GM18508 (cell line): Measurements from ENCODE around the gene DBF4B.

ENCODE experiments used
- ATAC-seq: cut with Tn5 transposase; IDR thresholded peaks from one replicate; pipeline ENCODE4 v1.9.1; 2021; ENCODE audit warnings: moderate number of reproducible peaks; ENCODE audit not compliant: insufficient read depth, unreplicated experiment

DBF4B gene

DNA sequence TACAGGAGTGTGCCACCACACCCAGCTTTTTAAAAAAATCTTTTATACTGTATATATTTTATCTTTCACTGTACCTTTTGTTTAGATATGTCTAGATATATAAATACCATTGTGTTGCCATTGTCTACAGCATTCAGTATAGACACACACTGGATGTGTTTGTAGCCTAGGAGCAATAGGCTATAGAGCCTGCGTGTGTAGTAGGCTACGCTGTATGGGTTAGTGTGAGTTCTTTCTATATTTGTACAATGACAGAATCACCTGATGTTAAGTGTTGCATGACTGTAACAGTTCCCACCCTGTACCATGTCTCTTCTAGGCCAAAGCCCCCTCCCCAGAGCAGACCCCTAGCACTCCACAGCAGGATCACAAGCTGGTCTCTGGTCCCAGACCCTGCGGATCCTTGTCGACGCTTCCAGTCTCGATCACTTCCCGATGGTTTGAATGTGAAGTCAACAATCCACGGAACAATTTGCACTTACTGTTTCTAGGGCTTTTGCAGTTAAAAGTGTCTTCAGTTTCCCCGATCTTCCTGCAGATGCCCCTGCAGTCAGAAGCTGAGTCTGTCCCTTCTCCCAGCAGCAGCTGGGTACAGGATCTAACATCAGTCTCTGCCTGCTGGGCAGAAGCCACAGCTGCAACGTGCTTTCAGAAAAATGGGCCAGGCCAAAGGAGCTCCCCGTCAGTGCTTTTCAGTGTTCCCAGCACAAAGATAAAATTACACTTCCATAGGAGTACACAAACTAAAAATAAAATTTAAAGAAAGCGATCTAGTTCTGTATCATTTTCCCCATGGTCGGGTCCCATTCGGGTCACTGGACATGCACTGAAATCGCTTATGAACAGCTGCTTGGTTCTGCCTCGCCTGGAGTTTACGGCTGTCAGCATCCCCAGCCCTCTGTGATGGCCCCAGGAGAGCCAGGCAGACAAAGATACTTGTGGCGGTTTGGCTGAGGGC, 85.7 kb downstream of the DBF4B start:
- no peak for ATAC-seq

- no peak for ATAC-seq
Measured at GRCh38 chr17:44794851-44795413, 86.5 kb downstream of the DBF4B start.

- no peak for ATAC-seq
Measured at GRCh38 chr17:44795421-44795820, 87.0 kb downstream of the DBF4B start.

- no peak for ATAC-seq
Measured at GRCh38 chr17:44795928-44796327, 87.5 kb downstream of the DBF4B start.

- no peak for ATAC-seq
Measured at GRCh38 chr17:44796731-44797130, 88.3 kb downstream of the DBF4B start.

- ATAC-seq = no peak
Measured at GRCh38 chr17:44797802-44798201, 89.3 kb downstream of the DBF4B start.

DNA sequence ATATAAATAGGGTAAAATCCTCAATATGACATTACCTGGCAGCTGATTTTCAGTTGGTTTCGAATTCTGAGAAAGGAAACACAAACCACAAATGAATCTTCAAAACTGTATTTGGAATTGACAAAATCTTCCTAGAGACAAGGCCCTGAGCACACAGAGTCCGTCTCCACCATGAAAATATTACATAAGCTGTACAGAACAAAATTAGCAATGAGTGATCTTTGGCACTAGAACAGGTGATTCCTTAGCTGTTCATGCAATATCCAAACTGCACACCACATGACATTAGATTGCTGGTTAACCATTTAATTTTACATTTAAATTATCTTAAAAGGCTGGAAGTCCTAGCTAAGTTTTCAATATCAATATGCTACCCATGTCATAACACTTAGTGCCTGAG, 89.9 kb downstream of the DBF4B start:
- no peak for ATAC-seq
